HT1080 (cell line): ENCODE measurements around the gene PLEKHM2. TPM values are rescaled to one million over a fixed set of nuclear protein-coding genes. Genes with fewer than 3 reads are reported as not detected.
A peak's percentile ranks its signal among the peaks of the same experiment; 100 is the strongest.

Experiments
- DNase-seq: peaks from one replicate; pipeline ENCODE4 v3.0.0-alpha.2; 2015; ENCODE audit warnings: low read depth
- total RNA-seq: library from RNA; depleted of rRNA; stranded (reverse); fragments of >200 nt; shearing (Covaris generic); gene quantifications from 2 replicates; pipeline ENCODE4 v1.2.3, GENCODE V29; 2014

The PLEKHM2 gene
- total RNA-seq, 1 experiment from 2014 or later, result 44.4 TPM

DNA sequence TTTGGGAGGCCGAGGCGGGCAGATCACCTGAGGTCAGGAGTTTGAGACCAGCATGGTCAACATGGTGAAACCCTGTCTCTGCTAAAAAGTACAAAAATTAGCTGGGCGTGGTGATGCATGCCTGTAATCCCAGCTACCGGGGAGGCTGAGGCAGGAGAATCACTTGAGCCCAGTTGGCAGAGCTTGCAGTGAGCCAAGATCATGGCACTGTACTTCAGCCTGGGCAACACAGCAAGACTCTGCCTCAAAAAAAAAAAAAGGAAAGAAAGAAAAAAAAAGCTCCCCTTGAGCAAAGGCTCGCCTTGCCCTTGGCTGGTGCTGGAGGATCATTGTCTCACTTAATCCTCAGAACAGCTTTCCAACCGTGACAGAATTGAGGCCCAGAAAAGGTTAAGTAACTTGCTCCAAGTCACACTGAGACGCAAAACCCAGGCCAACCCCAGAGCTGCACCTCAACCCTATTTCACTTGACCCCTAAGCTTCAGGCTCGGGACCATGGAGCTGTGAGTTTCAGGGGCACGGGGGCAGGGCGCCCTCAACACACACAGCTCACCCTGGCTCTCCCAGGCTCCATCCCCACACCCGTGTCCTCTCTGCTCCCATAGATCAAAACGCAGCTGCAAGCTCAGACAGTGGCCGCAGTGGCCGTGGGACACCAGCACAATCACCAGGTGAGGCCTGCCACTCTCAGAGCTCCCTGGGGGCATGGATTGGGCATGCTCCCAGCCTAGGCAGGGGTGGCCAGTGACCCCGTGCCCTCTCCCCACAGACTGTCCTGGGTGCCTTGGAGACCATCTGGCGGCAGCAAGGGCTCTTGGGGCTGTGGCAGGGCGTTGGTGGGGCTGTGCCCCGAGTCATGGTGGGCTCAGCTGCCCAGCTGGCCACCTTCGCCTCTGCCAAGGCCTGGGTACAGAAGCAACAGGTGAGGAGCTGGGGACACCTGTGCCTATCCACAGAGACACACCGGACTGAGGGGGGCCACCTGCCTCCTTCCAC lies 53.5 kb downstream of the PLEKHM2 start:
- no peak for DNase-seq

DNA sequence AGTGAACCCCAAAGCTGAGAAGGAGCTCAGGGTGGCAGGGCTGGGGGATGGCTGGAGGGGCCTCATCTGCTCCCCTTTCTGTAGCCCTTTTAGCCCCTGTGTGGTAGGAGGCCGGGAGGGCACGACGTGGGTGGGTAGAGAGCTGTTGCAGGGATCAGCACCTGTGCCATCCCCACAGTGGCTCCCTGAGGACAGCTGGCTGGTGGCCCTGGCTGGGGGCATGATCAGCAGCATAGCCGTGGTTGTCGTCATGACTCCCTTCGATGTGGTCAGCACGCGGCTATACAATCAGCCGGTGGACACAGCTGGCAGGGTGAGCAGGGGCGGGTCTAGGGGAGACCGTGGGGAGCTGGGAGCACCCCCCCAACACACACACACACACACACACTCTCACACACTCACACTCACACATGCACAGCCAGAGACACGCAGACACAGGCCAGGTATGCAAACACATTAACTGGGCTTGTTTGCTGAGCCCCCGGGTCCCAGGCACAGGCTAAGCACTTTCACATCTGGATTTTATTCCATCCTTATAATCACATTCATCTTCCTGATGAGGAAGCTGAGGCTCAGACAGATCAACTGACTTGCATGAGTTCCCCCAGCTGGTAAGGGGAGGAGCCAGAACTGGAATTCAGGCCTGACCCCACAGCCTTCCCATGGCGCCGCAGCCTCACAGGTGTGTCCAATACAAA lies 54.4 kb downstream of the PLEKHM2 start:
- no peak for DNase-seq

DNA sequence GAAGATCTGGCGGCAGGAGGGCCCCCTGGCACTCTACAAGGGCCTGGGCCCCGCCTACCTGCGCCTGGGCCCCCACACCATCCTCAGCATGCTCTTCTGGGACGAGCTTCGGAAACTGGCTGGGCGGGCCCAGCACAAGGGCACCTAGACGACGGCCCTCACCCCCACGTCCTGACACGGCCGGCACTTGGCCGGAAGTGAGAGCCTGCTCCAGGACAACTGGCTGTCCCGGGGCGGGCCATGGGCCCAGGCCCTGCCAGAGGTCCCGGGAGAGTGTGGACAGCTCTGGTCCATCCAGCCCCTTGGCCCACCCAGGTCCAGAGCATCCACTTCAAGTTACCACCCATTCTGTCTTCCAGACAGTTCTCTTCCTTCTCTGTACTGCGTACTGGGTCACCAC lies 55.1 kb downstream of the PLEKHM2 start:
- no peak for DNase-seq

DNA sequence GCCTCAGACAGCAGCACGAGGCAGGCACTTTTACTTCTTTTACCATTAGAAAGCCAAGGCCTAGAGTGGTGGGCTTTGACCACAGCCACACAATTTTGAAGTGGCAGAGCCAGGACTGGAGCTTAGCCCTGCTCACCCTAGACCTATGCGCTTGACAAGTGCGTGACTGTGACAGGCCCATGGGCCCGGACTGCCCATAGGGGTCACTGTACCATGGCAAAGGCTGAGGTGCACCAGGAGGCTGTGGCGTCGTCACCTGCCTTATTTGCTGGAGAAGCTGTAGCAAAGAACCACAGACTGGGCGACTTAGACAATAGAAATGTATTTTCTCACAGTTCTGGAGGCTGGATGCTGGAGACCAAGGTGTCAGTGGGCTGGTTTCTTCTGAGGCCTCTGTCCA lies 55.6 kb downstream of the PLEKHM2 start:
- no peak for DNase-seq

DNA sequence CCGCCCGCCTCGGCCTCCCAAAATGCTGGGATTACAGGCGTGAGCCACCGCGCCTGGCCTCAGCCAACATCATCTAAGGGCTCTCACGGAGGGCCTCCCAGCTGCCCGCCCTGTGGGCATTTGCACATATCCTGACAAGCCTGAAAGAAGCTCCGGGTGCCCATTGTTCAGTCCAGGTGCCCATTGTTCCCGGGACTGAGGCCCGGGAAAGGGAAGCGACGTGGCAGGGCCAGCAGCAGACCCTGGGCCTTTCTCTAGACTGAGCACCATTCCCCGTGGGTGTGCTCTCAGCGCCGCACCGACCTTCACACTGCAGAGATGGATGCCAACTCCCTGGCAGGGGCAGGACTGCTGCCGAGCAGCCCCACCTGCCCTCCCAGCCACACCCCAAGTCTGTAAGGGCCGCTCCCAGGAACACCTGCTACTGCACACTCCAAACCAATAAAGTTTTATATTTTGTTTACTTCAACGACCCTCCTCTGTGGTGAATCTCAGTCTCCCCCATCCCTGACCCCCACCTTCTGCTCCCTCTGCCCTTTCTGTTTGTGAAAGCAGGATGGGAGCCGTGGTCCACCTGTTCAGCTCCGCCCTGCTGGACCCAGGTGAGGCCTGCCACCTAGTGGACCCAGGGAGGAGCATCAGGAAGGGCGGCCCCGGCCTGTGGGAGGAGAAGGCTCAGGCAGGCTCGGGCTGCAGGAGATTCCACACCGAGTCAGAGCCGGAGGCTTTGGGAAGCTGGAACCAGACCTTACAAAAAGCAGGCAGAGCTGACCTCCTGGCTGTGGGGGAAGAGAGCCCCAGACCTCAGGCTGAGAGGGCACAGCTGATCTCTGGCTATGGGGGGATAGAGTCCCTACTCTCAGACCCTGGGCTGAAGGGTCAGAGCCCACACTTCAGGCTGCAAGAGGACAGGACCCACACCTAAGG lies 57.1 kb downstream of the PLEKHM2 start:
- DNase-seq, result peak; percentile 70

DNA sequence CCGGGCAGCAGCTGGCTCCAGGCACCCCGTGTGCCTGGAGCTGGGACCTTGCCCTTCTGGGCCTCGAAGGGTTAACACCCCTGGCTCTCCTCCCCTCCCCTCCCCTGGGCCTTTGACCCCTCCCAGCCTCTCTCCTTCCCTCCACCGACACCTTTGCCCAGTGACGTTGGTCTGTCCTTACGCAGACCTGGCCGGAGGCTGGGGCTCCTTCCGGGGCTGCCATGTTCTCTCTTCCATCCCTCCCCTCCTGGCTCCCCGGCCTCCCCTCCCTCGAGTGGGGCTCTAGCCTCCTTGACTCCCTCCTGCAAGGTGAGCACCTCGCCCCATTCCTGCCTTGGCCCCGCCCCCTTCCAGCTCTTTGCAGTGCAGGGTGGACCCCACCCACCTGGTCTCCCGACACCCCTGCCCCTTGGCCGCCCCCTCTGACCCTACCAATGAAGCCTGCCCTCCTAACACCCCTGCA lies 58.2 kb downstream of the PLEKHM2 start, which contains the start of gene TMEM82:
TMEM82 (plus strand) TSS at position 161 of the 463 bp plus-strand sequence; CDS start at position 222, 61 bp downstream.
- no peak for DNase-seq

DNA sequence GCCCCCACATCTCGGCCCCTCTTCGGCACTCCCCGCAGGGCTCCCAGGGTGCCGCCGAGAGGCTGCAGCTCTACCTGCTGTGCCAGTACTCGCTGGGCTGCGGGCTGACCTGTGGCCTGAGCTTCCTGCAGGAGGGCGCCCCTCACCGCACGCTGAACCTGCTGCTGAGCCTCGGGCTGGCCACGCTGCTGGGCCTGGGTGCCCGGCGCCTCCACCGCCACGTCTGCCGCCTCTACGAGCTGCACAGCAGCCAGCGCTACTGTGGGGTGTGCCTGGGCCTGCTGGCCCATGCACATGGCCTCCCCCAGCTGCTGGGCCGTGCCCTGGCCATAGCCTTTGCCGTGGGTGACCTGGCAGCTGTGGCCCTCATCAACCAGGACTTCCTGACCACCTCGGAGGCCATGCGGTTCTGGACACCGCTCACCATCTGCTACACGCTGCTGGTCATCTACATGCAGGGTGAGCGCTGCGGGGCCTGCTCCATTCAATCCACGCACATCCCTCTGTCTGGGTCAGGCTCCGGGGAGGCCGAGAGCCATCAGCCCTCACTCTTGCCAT lies 60.1 kb downstream of the PLEKHM2 start:
- DNase-seq, result no peak

DNA sequence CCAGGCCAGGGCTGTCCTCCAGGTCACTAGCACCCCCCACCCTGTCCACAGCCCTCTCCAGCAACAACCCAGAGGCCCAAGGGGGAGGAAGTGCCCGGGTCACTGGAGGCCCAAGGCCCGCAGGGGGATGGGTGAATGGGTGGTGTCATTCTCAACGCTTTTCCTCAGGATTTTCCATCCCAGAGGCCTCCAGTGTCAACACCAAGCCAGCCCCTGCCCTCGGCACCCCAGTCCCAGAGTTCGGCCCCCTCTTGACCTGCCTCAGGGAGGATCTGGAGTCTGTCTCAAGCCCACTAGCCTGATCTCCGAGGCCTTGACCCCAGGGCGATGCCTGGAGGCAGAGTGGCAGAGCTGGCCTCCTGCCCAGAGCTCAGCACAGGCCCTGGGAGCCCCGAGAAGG lies 63.3 kb downstream of the PLEKHM2 start:
- no peak for DNase-seq

DNA sequence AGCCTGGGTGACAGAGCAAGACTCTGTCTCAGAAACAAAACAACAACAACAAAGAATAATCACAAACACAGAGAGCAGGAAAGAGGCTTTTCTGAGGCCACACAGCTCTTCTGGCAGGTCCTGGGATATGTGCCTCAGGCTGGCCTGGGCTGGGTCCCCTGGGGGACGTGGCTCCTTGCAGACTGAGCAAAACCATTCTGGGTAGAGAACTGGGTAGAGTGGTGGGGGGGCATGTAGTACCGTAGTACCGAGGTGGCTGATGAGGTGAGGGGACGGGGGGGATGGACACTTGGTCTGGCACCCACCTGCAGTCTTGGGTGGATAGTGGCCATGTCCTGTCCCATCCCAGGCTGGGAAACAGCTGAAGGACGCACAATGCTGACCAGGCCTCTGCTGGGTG lies 64.1 kb downstream of the PLEKHM2 start:
- no peak for DNase-seq

DNA sequence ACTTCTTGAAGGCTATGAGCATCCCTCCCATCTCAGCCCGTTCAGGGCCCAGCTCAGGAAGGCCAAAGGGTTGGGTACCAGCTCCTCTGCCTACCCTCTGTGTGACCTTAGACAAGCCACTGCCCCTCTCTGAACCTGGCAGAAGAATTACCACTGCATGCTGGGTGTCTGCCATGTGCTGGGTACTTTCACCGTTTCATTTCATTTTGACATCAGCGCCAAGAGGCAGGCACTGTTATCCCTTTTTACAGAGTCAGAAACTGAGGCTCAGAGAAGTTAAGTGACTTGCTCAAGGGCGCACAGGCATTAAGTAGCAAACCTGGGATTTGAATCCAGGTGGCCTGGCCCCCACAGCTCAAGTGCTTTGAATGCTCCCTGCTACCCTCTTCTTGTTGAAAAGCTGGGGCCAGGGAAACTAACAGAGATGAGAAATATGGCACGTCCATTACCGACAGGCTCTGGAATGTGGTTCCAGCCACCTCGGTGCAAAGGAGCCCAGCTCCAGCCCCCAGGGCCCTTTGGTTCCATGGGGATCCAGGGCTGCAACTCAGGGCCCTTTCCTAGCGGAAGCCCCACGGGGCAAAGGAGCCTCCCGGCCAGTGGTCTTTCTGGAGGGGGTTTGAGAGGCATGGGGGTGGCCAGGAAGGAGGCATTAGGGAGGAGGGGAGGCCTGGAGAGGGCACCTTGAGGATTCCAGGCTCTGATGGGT lies 64.7 kb downstream of the PLEKHM2 start:
- no peak for DNase-seq

DNA sequence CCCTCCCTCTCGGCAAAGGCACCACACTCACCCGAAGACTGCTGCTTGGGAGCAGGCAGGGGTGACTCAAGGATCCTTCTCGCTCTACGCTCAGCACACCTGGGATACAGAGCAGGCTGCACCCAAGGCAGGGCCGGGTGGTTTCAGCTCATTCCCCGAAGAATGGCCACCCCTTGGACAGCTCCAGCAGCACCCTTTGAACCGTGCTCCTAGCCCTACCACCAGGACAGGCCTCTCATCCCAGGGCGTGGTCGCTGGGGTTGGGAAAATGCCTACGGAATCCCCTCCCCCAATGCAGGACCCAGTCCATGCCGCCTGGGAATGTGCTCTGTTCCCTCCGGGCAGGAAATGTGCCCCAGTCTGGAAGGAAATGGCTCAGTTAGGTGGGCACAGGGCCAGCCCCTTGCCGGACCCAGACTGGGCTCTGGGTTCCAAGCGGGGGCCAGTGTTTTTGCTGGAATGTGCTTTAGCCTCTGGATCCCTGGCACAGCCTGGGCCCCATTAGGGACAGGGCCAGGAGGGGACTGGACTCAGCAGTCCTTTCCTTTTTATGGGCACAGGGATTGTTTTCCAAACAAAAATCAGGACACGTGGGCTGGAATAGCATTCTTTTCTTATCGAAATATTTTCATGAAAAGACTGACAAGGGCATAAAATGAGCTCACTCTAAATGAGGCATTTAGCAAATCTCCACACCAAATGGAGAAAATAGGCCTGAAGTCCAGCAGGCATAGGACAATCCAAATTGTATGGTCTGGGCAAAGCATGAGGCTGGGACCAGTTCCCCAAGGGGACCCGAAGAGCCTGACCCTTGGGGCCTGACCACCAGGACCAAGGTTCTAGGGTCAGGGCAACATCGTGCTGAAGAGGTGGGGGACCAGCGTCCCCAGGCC lies 65.5 kb downstream of the PLEKHM2 start:
- peak; percentile 87 for DNase-seq

DNA sequence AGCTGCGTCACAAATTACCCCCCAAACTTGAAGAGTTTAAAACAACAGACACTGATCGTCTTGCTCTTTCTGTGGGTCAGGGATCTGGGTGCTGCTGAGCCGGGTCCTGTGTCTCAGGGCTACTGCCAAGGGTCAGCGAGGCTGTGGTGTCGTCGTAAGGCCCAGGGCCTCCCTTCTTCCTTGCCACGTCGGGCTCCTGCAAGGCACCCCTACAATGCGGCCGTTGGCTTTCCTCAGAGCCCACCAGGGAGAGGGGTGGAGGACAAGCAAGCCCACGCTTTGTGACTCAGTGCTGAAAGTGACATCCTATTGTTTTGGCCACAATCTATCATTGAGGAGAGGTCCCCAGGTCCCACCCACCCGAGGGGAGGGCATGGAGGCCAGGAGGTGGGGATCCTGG lies 66.8 kb downstream of the PLEKHM2 start:
- no peak for DNase-seq

DNA sequence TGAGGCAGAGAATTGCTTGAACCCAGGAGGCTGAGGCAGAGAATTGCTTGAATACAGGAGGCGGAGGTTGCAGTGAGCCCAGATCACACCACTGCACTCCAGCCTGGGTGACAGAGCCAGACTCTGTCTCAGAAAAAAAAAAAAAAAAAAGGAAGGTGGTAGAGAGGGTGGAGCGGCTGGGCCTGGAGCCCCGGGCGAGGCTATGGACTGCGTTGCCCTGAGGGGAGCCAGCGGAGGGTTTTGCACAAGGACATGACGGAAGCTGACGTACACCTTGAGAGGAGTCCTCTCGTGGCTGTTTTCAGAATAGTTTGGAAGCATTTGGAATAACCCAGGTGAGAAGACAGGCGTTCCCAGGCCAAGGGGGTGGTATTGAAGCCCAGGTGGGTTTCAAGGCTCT lies 67.6 kb downstream of the PLEKHM2 start:
- DNase-seq, result no peak

DNA sequence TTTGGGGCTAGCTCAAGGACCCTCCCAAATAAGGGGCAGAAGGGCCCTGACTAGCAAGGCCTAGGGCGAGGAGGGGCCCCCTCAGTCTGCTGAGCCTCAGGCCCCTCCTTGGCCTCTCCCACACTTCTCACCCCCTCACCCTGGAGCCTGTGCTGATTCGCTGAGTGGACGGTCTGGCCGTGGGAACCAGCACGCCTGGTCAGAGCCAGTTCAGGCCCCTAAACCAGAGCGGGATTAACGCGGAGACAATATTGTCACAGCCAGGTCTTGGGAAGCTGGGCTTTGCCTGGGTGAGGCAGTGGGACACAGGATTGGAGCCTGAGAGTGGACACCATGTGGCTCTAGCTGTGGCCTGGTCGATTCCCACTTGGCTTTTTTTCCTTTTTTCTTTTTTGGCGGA lies 69.7 kb downstream of the PLEKHM2 start:
- DNase-seq, result no peak

DNA sequence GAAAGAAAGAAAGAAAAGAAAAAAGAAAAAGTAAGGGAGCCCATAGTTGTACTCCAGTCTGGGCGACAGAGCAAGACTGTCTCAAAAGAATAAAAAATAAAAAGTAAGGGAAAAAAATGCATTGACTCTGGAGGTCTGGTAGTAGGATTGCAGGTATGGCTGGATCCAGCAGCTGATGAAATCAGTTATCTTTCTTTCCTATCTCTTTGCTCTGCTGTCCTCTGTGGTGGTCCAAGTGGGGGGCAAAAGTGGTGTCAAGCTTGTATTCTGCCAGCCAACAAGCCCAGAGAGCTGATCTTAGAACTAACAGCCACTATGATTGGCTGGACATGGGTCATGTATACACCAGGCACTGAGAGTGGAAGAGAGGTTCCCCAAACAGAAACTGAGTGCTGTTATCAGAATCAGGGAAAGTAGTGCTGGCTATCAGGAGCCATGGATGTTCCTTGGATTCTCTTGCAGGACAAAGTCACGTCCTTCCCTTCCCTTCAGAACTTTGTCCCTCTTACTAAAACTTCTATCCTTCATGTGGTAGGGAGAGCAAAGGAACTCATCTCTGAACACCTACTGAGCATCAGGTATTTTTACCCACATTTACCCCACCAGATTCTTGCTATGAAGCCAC lies 71.0 kb downstream of the PLEKHM2 start:
- no peak for DNase-seq

DNA sequence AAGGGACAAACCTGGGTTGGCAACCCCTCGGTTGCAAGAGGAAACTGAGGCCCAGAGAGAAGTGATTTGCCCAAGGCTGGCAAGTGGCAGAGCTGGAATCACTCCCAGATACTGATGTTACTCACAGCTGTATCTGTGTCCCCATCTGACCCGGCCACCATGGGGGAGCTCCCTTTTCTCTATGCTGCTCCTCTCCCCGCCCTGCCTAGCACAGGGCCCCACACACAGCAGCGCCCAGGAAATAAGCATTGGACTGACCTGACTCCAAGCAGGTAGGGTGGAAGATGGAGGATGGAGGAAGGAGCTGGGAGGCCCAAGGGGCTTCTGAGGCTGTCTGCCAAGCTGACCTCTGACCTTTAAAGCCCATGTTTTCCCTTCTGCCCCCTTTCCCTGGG lies 71.5 kb downstream of the PLEKHM2 start:
- no peak for DNase-seq

DNA sequence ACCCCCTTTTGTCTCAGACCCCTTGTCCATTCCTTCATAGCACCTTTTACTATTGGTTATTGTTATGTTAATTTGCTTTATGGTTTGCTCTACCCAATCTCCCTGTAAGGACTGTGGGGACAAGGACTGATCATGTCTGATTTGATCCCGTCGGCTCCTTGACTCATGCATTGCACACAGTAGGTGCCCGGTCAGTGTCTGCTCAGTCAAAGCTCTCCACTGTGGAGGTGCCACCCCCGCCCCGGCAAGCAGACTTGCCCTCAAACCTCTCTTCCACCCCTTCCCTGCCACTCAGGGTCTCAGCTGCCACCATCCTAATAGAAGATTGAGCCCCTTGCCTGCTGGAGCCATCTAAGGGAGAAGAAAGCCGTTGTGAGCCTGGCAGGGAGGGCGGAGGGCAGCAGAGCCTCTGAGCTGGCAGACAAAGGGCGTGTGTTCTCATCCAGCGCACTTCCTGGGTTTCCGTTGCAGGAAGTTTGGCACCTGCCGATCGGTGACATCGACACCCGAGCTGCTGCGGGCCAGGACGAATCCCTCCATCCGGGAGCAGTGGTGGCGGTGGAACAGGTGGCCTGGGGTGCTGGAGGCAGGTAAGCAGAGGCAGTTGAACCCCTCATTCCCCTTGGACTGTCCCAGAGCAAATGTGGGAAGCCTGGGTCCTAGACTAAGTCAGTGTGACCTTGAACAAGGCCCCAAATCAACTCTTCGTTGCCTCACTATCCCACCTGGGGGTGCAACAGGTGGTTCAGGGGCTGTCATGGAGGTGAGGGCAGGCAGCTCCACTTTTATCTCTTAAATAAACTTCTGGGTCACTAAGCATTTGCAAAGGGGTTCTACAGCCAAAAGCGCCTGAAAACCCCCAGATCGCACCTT lies 72.3 kb downstream of the PLEKHM2 start:
- DNase-seq, result peak; percentile 80
